OCI-M1 (cell line): Measurements from ENCODE around the gene OSBPL10.

Experiments
- DNase-seq: peaks from one replicate; lab custom pipeline; 2025; lab: John Stamatoyannopoulos, UW

Gene OSBPL10

DNA sequence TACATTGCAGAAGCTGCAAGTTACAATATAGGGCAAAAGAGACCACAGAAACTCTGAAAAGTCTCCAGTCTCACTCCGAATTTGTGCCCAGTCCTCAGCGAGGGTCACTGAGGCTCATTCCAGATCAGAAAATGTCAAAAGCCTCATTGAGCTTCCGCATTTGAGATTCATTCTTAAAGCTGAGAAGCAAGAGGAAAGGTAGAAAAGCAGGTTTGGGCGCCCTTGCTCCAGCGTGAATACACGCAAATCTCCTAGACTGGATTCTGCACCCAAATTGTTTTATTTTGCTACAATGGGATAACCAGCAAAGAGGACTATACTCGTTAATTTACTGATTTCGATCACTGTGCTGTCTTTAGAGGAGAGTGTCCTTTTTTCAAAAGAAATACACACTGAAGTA lies 236.1 kb downstream of the OSBPL10 start:
- DNase-seq, result no peak

DNA sequence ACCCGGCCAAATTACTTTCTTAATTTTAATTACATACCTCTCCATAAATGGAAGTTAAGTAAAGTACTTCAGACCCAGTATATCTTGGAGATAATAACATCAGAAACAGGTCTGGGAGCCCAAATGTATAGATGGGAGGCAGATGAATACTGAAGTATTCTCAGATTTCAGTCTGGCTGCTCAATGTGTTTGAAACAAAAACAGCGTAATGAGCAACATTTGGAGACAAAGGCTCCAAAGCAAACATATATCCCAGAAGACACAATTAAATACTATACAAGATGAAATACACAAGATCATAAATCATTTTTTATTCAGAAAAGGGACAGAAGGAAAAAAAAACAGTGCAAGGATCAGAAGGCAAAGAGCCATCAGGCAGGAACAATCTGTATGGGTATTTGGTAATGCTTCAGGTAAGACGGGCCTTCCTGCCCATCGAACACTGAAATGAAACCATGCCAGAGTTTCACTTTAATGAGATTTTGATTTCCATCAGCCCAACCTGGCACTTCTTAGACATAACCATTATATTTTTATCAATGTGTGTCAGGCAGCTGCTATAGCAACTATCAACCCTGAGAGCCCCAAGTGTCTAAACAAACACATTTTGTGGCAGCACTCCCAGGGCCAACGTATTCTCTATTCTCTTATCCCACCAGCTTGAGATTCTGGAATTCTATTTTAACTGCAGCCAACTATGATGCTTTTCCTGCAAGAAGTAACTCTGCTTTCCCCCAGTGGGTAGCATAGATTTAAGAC lies 237.6 kb downstream of the OSBPL10 start:
- peak; percentile 46 for DNase-seq

DNA sequence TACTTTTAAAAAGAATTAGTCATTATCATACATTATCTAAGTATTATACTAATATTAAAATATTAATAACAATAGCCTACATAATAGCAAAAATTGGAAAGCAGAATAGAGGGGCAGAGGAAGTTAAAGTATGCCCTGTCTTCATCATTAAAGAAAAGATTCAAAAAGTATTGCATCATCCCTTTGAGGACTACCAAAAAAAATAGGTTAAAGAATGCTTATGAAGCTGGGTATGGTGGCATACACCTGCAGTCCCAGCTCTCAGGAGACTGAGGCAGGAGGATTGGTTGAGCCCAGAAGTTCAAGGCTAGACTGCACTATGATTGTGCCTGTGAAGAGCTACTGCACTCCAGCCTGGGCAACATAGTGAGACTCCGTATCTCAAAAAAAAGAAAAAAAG lies 240.7 kb downstream of the OSBPL10 start:
- DNase-seq, result no peak

DNA sequence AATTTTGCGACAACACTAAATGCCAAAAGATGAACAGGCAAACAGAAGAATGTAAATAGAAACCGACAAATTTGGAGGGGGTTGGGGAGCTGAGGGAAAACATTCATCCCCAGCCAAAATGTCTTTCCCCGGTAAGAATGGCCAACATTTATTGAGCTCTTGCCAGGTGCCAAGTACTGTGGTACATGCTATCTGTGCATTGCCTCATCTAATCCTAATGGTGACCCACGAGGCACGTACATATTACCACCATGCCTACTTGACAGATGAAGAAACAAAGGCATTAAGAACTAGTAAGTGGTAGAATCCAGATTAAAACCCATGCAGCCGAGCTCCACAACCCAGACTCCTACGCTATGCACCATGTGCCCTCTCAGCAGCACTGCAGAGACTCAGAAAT lies 242.7 kb downstream of the OSBPL10 start:
- DNase-seq, result no peak

DNA sequence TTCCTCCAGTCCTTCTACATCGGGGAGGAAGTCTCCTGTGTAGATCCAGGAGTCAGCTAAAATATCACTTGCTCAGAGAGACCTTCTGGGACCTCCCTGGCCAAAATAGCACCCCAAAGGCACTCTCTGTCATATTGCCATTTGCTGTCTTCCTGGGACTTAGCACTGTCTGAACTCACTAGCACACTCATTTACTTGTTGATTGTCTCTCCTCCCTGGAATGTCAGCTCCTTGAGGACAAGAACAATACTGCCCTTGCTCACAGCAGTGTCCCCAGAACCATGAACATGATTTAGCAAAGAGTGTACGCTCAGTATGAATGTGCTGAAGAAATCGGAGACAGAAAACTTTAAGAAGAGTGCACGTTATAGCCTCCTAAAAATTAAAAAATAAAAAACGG lies 245.4 kb downstream of the OSBPL10 start:
- DNase-seq, result no peak

DNA sequence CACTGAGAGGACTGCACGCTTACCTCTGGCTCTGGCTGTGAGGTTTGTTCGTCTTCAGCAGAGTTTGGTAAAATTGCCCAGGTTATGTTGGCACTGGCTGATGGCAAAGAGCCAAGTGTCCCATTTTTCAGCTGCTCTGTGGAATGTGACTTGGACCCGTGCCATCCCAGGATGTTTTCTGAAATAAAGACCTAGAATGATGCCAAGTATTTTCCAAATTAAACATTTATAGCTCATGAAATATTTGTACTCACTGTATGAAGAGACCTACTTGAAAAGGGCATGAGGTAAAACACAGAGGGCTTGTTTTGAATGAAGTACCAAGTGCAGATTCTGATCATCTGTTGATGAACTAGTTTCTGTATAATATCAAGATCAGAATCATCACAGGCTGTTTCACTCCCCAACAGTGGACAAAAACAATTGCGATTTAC lies 247.8 kb downstream of the OSBPL10 start:
- DNase-seq, result no peak

DNA sequence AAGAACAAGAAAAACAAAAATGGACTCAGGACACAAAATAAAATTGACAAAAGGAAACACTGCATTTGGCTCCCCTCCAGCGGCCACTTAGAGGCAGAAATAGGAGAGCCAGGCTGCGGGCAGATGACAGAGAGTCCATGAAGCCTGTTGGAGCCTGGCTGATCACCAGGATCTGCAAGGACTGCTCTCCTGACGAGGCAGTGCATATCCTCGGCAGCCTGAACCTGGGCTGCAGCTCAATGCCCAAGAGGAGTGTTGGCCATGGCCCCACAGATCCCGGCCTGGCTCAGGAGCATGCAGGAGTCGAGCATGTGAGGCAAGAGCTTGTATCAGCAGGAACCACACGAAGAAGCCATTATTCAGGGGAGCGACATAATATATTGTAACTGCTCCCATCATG lies 248.5 kb downstream of the OSBPL10 start:
- no peak for DNase-seq

DNA sequence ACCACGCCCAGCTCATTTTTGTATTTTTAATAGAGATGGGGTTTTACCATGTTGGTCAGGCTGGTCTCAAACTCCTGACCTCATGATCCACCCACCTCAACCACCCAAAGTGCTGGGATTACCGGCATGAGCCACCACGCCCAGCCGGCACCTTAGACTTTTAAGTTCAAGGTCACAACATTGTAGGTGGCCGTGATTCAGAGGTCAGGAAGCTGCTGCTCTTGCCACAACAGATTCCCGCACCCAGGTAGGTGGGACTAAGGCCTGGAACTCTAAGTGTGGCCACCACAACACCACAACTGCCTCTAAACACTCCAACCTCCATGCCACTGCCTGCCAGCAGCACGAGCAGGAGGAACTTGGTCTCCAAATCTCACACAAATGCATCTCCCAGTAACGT lies 251.5 kb downstream of the OSBPL10 start:
- no peak for DNase-seq

DNA sequence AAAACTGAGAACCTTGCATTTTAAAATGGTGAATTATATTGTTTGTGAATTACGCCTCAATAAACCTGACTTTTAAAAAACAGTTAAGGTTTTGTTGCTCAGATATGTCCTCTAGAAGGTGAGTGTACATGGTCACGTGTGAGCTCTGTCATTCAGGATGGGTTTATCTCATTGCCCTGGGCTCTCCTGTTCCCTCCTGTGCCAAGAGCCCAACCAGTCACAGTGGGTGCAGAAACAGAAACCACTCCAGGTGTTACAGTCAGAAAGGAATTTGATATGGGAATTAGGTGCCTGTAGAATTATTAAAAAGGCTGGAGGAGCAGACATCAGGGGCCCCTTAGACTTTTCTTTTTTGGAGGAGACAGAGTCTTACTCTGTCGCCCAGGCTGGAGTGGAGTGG lies 252.0 kb downstream of the OSBPL10 start:
- DNase-seq, result no peak

DNA sequence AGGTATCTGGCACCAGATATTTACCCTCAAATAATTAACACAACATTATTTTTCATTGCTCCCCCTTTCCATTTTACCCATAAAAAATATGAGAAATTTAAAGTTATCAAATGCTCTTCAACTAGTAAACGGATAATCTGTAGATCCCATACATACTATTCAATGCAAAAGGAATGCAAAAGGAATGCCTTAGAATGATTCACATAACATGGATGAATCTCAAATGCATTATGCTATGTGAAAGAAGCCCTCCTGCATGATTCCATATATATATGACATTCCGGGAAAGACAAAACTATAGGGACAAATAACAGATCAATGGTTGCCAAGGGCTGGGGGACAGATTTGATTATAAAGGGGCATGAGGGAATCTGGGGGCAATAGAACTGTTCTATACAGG lies 252.7 kb downstream of the OSBPL10 start:
- no peak for DNase-seq

DNA sequence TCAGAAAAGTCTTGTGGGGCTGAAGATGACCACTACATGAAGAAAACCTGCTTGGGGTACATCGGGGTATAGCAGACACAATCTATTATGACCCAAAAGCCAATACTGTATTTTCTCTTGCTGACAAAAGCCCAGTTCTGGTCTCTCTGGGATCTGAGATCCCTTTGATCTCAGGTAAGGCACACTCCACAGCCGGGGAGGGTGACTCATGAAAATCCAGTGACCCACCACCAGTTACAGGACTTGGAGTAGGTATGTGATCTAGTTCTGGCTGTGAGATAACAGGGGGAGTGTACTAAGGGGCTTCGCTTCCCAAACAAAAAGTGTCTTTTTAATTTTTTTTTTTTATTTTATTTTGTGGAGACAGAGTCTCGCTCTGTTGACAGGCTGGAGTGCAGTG lies 255.1 kb downstream of the OSBPL10 start:
- no peak for DNase-seq

DNA sequence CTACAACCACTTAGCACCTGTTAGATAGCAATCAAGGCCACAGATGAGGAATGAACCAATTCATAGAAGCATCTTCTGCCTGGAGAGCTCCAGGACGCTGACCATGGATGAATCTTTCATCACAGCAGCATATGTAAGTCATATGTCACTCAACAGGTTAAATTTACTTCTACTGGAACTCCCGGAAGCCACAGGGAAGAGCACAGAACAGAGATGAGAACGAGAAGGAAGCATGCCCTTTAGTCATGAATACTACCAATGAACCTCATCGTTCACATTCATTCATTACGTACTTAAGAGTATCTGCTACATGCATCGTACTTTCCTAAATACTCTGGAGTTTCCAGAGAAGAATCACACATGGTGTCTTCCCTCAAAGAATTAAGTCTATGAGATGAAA lies 255.5 kb downstream of the OSBPL10 start:
- no peak for DNase-seq

DNA sequence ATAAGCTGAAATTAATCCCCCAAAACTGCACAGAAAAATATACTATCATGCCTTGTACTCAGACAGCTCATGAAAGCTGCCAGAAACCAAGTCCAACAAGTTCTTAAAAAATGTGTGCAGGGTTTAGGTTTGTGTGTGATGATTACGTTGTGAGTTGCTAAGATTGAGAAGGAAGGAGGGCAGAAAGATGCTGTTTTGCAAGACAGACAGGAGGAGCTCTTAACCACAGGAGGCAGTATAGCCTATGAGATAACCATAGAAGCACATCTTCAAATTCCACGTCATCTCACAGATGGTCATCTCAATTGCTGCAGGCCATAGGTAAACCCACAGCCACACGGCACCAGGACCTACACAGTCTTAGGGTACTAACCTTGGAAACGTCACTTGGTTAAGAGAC lies 256.4 kb downstream of the OSBPL10 start:
- peak; percentile 48 for DNase-seq

DNA sequence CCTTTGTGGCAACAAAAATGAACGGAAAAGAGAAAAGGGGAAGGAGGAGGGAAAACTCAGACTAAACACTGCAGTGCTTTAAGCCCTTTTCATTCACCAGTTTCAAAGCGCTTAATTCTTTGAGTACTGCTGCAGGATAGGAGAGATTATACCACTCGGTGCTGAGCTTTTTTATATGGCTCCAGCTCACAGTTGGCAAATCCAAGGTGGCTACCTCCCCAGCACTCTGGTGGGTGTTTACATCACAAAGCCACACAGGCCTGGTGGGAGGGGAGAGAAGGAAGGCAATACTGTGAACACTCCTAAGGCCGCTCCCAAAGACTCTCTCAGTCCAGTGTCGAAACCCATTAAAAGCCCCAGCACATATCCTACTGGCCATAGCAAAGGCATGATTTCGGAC lies 256.9 kb downstream of the OSBPL10 start:
- DNase-seq, result no peak

DNA sequence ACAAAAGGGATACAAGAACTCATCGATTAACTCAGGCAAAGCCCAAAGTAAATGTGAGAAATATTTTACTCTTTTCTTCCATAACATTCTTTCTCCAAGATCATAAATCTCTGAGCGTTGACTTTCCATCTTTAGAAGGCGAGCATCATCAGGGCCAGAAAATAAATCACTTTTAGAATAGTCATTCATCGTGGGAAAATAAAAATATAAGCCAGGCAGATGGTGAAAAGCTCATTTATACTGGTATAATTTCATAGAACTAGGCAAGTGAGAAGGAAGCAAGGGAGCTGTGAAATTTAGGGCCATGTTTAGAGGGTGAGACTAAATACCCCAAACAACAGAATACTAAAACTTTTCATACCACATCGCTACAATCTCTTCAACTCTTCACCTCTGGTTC lies 257.4 kb downstream of the OSBPL10 start:
- DNase-seq, result no peak

DNA sequence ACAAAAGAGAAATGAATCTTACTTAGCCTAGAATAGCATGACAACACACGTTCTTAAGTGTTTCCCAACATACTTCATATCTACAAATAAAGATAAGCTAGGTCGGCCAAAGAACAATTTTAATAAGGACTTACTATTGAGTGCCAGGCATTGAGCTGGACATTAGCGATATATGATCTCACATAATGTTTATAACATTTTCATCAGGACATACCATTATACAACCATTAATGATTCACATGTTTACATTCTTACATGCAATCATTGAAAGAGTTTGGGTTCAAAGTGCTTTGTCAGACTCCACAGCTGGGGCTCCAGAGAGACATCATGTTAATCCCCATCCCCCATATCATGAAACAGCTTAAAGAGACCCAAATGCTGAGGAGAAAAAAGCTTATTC lies 259.4 kb downstream of the OSBPL10 start:
- DNase-seq, result no peak

DNA sequence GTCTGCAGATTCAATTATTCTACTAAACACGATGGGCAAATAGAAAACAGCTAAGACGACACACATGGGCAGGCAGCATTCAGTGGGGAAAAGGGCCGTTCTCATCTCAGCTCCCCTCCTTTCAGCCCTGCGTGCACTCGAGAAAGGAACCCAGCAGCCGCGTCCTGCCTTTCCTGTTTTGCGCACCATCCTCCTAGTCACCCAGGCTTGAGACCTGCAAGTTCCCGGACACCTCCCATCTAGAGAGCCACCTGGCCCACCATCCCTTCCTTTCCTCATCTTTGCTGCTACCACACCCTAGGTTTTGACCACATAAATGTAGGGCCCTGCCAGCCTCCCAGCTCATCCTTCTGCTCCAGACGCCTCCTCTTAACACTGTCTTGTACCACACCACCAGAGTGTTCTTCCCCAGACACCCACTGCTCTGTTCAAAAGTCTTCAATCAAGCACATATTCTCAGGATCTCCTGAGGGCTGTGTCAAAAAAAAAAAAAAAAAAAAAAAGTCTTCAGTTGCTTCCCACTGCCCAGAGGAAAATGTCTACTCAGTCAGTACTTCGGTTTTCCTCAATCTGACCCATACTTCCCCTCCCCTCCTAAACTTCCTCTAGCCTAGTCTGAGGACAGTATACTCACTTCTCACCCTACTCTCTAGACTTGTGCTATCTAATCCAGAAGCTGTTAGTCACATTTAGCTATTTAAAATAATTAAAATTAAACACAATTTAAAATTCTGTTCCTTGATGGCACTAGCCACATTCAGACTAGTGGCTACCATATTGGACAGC lies 266.4 kb downstream of the OSBPL10 start:
- no peak for DNase-seq

DNA sequence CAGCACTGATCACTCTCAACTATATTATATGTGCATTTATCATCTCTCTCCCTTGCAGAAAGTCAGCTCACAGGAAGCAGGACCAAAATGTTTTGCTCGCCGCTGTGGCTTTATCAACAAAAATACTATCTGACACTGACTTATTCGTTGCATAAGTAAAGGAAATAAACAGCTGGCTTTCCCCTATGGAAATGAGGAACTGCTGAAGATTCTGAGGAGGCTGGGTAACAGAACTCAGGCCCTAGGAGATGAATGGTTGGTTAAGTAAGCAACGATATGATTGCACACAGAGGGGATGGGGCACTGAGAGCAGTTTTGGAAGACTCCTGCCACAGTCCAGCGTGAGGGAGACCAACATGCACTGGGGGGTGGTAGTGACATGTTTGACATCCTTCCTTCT lies 267.2 kb downstream of the OSBPL10 start:
- peak; percentile 35 for DNase-seq

DNA sequence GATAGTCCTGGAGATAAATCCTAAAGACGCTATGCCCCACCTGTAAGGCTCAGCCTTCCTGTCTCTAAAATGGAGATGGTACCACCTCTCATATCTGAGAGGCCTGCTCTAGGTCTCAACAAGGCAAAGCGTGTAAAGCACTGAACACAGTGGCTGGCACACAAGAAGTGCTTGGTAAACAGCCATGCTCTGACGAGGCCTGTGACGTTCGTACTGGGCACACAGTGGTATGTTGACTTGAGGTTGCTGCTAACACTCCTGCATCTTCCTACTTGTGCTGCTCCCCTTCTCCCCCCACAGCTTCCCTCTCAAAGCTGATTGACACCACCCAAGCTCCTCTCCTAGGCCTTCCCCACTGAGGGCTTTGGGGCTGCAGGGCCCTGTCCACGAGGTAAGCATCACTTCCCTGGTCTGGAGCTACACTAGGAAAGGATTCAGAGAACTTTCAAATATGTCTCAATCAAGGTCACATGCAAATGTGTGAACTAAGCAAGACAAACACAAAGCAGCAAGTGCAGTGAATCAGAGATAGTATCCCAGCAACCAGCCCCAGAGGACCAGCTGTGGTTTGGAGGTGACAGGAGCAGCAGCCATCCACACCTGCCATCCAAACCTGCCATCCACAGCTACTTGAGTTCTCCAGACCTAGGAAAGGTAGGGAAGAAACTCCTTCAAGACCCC lies 270.8 kb downstream of the OSBPL10 start:
- DNase-seq, result peak; percentile 8

DNA sequence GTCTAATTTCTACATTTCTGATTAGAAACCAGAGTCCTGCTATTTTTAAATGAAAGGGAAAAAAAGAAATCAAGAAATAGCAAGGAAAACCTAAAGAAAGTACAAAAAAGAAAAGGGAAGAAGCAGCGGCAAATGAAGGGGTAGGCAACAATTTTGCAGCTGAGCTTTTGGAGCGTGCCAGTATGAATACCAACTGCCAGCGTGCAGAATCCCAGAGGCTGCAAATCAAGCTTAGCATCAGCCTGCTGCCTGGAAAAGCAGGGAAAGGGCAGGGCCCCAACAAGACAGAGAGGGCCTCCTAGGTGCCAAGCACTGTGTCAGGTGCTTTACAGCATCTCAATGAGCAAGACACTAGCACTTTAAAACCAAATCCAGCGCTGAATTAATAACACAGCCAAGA lies 271.5 kb downstream of the OSBPL10 start:
- no peak for DNase-seq

DNA sequence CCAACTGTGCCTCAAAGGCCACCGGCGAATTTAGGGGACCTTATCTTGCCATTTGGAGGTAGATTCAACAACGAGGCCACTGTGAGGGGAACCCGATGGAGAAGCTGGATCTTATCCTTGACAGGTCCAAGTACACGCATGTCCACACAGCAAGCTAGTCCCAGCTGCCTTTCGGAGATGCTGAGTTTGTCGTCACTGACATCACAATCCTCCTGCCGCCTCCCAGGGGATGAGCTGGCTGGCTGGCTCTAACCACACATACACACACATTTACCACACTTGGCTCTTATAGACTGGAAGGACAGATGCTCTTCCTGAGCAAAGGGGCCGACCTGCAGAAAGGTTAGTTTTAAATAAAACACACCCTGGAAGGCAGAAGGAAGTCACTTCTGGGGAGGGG lies 272.1 kb downstream of the OSBPL10 start:
- DNase-seq, result no peak

DNA sequence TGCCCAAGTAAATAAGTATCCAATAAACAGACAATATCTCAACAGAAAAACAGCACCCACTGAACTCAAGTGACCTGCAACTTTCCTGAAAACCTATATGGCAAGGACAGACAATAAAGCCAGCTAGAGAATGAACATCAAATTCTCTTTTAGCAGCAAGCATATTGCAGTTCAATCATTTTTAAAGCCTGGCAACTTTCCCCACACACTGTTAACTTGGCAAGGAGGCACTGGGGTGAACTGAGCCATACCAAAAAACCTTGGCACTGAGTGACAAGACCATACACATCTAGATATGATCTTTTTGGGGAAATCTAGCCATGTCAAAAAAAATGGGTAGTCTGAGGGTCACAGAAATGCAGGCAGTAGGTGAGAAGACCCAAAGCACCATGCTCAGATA lies 273.8 kb downstream of the OSBPL10 start:
- DNase-seq, result no peak

DNA sequence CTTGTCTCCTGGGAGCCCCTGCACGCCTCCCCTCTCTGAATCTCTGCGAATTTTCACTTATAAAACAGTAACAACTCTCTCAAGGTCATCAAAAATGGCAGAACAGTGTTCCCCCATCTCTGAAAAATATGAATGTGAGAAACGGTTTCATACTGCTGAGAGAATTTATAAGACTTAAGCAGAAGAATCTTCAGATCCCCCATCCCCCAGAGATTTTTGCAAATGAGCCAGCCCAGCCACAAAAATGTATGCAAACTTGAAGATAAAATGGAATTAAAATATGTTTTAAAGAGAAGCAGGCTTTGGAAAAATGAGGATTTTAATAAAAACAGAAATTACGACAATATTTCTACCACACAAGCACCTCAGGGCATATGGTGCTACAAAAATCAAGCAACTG lies 275.3 kb downstream of the OSBPL10 start:
- DNase-seq, result no peak
